GM12878 (cell line): ENCODE results near the gene SSPN. TPM values are rescaled to one million over a fixed set of nuclear protein-coding genes. Genes with fewer than 3 reads are reported as not detected.

Experiments
- ATAC-seq: fragments of 200-7000 bp; cut with Tn5 transposase; 3 replicates; pipeline ENCODE4 v1.9.1; 2020; ENCODE audit warnings: mild to moderate bottlenecking, moderate library complexity
- BruUV-seq: library from RNA; stranded (reverse); fragments of 400-500 nt; replicated peaks from 2 replicates; lab custom pipeline; 2021; lab: Mats Ljungman, UMichigan
- CTCF ChIA-PET: fragments of 300-600 bp; sonication (Branson Sonifier 250); formaldehyde crosslinking; extraction: SDS; loops from one replicate; lab custom pipeline; 2021; ENCODE audit warnings: inconsistent platforms; lab: Yijun Ruan, JAX
- POLR2A ChIA-PET: fragments of 350-600 bp; formaldehyde crosslinking; extraction: SDS; loops from one replicate; lab custom pipeline; 2021; ENCODE audit warnings: inconsistent platforms; lab: Charles Lee
- RAD21 ChIA-PET: fragments of 300-600 bp; sonication (Branson Sonifier 250); formaldehyde crosslinking; loops from one replicate; lab custom pipeline; 2023; ENCODE audit warnings: antibody characterized with exemption; ENCODE audit not compliant: unreplicated experiment; lab: Charles Lee
- SMC1A ChIA-PET: fragments of 300-600 bp; sonication (Branson Sonifier 250); formaldehyde crosslinking; loops from one replicate; lab custom pipeline; 2023; ENCODE audit not compliant: unreplicated experiment, uncharacterized antibody; lab: Charles Lee
- DNase-seq: peaks from one replicate; pipeline ENCODE4 v3.0.0-alpha.2; 2011; ENCODE audit warnings: low read depth, low spot score
- FAIRE-seq: peaks from 3 replicates; lab custom pipeline; 2011; peaks lifted over from hg19 to GRCh38; lab: Jason Lieb, UNC
- H2AFZ ChIP-seq: 2 replicates; pipeline ENCODE4 v1.6.0; 2011; ENCODE audit warnings: low read depth, low read length, control low read depth; ENCODE audit not compliant: control insufficient read depth
- H3K27ac ChIP-seq: 2 replicates; pipeline ENCODE4 v1.5.1; 2011; ENCODE audit warnings: control low read depth; ENCODE audit not compliant: control insufficient read depth, insufficient read depth
- H3K27me3 ChIP-seq, 2 experiments: replicated peaks in 1 of 2; 2 replicates each; pipeline versions ENCODE4 v1.6.0 to v1.6.1; 2011; ENCODE audit warnings: low read length in 1 of 2; ENCODE audit not compliant: control insufficient read depth in 2 of 2, insufficient read depth in 2 of 2
- H3K36me3 ChIP-seq, 2 experiments: 2 replicates each; pipeline ENCODE4 v1.5.1; 2011; ENCODE audit warnings: low read length in 1 of 2; ENCODE audit not compliant: control insufficient read depth in 2 of 2, insufficient read depth in 2 of 2
- H3K4me1 ChIP-seq: 2 replicates; pipeline ENCODE4 v1.6.1; 2011; ENCODE audit warnings: mild to moderate bottlenecking, low read length, moderate library complexity, mixed read lengths; ENCODE audit not compliant: control insufficient read depth, insufficient read depth
- H3K4me2 ChIP-seq: 2 replicates; pipeline ENCODE4 v1.6.0; 2011; ENCODE audit warnings: control low read depth; ENCODE audit not compliant: control insufficient read depth, insufficient read depth
- H3K4me3 ChIP-seq: fragments of 200-600 bp; sonication (generic); 2 replicates; pipeline ENCODE4 v1.5.1; 2016
- H3K79me2 ChIP-seq: 2 replicates; pipeline ENCODE4 v1.6.0; 2011; ENCODE audit warnings: low read length; ENCODE audit not compliant: control insufficient read depth, insufficient read depth
- H3K9ac ChIP-seq: 2 replicates; pipeline ENCODE4 v1.8.0; 2011; ENCODE audit warnings: low read length, control low read depth, mixed read lengths; ENCODE audit not compliant: control insufficient read depth, insufficient read depth
- H3K9me3 ChIP-seq: replicated peaks from 3 replicates; pipeline ENCODE4 v1.5.1; 2011; ENCODE audit warnings: mild to moderate bottlenecking, low read length; ENCODE audit not compliant: control insufficient read depth, insufficient read depth
- H4K20me1 ChIP-seq: 2 replicates; pipeline ENCODE4 v1.6.0; 2011; ENCODE audit not compliant: control insufficient read depth, insufficient read depth
- CHD1 ChIP-seq: IDR thresholded peaks from 2 replicates; pipeline ENCODE4 v1.6.1; 2012; ENCODE audit warnings: low read depth, low read length, improper control_type of control experiment
- EED ChIP-seq: sonication (generic); IDR thresholded peaks from 2 replicates; pipeline ENCODE4 v1.6.1; 2016; ENCODE audit warnings: antibody characterized with exemption, low read depth
- RUNX3 ChIP-seq: IDR thresholded peaks from 2 replicates; pipeline ENCODE4 v1.6.1; 2012; ENCODE audit warnings: low read length, inconsistent platforms
- WGBS: methylation state at CpG from one replicate; pipeline ENCODE4 v1.1.6; 2016; ENCODE audit warnings: low lambda C conversion rate; ENCODE audit not compliant: insufficient replicate concordance, insufficient coverage; ENCODE audit errors: missing lambda C conversion rate; 5-methylcytosine and 5-hydroxymethylcytosine counted together
- in situ Hi-C: fragments of 300-500 bp; cut with MboI; formaldehyde crosslinking; loops from 9 replicates; pipeline ENCODE4 v1.14.3; 2018; ENCODE audit warnings: mixed read lengths
- intact Hi-C: fragments of 100-400 bp; cut with micrococcal nuclease; formaldehyde crosslinking; loops from one replicate; pipeline ENCODE4 v1.14.2; 2022; ENCODE audit not compliant: unreplicated experiment
- polyA plus RNA-seq, 11 experiments: library from polyadenylated mRNA; depleted of rRNA in 4 of 11; unstranded in 6 of 11; stranded (reverse) in 5 of 11; fragments of >200 nt; fragmentation: Nextera tagmentation in 4 of 11; fragmentation: Illumina TruSeq in 1 of 11; extraction: Ambion mirVana in 4 of 11; extraction: Trizol in 1 of 11; gene quantifications; 1 replicate in 1 of 11; 2 replicates in 10 of 11; pipeline versions ENCODE4 v1.2.1 to v1.2.3, GENCODE V29; 2011 to 2016; ENCODE audit warnings: inconsistent platforms in 2 of 11, missing spikeins in 2 of 11, low read depth in 1 of 11
- total RNA-seq, 4 experiments: library from RNA; depleted of rRNA in 3 of 4; stranded (reverse); fragments of >200 nt in 3 of 4; fragmentation: Illumina TruSeq in 1 of 4; extraction: Trizol in 1 of 4; gene quantifications; 2 replicates each; pipeline versions ENCODE4 v1.2.1 to v1.2.3, GENCODE V29; 2013 to 2021

The SSPN gene
- total and polyA plus RNA-seq, 10 of the 15 experiments (the other 5 are each of a cell fraction or from before 2014, with no cell fraction given), result 0.04 to 0.41 (median 0.28) TPM; not detected in 5

- no peak for ATAC-seq
- Histone ChIP-seq H3K4me2 (no peak overlapping the region), H4K20me1 (no peaks in the 10 kb centered on the region), H3K4me3 (no peak overlapping the region), H3K36me3 (no peaks in the 10 kb centered on the region), H3K9ac (no peak overlapping the region), H3K4me1 (peaks cover 8% of the 10 kb centered on the region), H3K27me3 (no peaks in the 10 kb centered on the region), H3K27ac (no peak overlapping the region), H3K79me2 (no peaks in the 10 kb centered on the region), H3K9me3 (no peaks in the 10 kb centered on the region), H2AFZ (no peak overlapping the region)
- DNase-seq, result no peak
- FAIRE-seq, result no peak
- ChIA-PET CTCF (interaction anchor here (0.9 kb wide), 1 partner anchor 9 kb away, joined by 3 read pairs; no protein-coding TSS in a partner anchor), SMC1A (interaction anchor here (1.7 to 4.6 kb wide), 4 partner anchors 8 to 61 kb away, joined by 5 to 31 read pairs (median 17); no protein-coding TSS in a partner anchor), POLR2A (interaction anchor here (1.1 kb wide), 1 partner anchor 9 kb away, joined by 3 read pairs; no protein-coding TSS in a partner anchor), RAD21 (no interaction called here)
- in situ Hi-C loops, result no loop called here
- BruUV-seq, result no TSS peak
- TF ChIP-seq EED, result no peak
- intact Hi-C loops, result no loop called here
- 79% methylated on average over 5 of the region's 5 CpGs for WGBS
Measured at GRCh38 chr12:26279908-26280307, 84.5 kb downstream of the SSPN start.

- ATAC-seq (no peak), FAIRE-seq (no peak), DNase-seq (no peak)
- H2AFZ ChIP-seq, result no peak overlapping the region
- no peak overlapping the region for H3K4me2 ChIP-seq
- H3K27me3 ChIP-seq, result no peaks in the 10 kb centered on the region
- no peaks in the 10 kb centered on the region for H3K9me3 ChIP-seq
- no TSS peak for BruUV-seq
- ChIA-PET CTCF (no interaction called here), POLR2A (interaction anchor here (1.7 kb wide), 1 partner anchor 18 kb away, joined by 4 read pairs; no protein-coding TSS in a partner anchor), SMC1A (interaction anchor here (1.1 to 4.6 kb wide), 3 partner anchors 9 to 29 kb away, joined by 3 to 27 read pairs (median 5); no protein-coding TSS in a partner anchor), RAD21 (no interaction called here)
- in situ Hi-C loops (no loop called here), intact Hi-C loops (no loop called here)
- TF ChIP-seq RUNX3 (peak; percentile 48; the same call in 1 of the 2 replicates), CHD1 (no peak)
- H3K9ac ChIP-seq, result no peak overlapping the region
- H3K36me3 ChIP-seq, result no peaks in the 10 kb centered on the region
- WGBS, result 59% methylated on average over 3 of the region's 3 CpGs
- H4K20me1 ChIP-seq, result no peaks in the 10 kb centered on the region
- H3K4me1 ChIP-seq, result no peaks in the 10 kb centered on the region
- H3K79me2 ChIP-seq, result no peaks in the 10 kb centered on the region
- H3K4me3 ChIP-seq, result no peak overlapping the region
- no peak overlapping the region for H3K27ac ChIP-seq
Measured at GRCh38 chr12:26280869-26281268, 85.5 kb downstream of the SSPN start.
